OCI-M1 (cell line): ENCODE measurements around the gene KRTAP10-1.

Experiments
- DNase-seq: peaks from one replicate; lab custom pipeline; 2025; lab: John Stamatoyannopoulos, UW

KRTAP10-1 gene

DNA sequence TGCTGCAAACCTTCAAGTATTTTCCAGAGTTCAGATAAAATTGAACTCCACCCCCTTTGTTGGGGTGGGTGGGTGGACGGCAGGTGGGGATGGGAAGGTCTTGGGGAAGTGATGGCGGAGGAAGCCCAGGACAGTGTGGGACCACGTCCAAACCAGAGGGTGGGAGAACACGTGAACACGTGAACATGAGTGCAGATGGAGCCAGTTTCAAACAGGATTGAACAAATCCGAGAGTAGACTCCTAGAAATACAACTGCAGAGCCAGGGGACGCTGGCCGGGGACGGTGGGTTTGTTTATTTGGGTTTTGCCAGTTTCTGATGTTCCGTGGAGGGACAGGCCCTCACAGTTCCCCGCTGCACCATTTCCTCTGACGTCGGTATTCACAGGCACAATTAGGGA lies 8.4 kb upstream of the KRTAP10-1 start:
- no peak for DNase-seq

DNA sequence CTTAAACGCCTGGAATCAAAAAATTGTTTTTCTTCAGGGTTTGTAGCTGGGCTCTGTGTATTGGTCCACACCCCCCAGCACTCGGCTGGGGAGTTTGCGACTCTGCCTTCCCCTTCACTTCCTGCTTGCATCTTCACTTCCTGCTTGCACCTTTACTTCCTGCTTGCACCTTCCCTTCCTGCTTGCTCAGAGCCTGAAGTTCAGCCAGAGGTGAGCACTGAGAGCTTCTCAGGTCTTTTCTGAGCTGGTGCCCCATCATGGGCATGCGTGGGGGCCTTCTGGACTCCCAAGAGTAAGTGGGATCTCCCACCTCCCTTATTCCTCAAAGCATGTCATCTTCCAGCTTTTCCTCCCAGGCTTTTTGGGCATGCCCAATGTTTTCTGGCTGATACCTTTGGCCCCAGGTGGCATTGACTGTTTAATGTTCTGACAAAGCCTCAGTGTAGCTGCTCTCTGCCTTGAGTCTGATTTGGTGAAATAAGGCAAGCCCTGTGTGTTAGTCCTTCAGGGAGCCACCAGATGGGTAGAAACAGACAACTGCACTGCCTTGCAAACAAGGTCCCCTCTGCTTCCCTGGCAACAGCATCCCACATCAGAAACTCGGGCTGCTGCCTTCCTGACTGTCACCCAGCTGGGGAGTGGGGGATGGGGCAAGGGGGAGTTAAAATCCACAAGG lies 7.8 kb upstream of the KRTAP10-1 start:
- DNase-seq: no peak

DNA sequence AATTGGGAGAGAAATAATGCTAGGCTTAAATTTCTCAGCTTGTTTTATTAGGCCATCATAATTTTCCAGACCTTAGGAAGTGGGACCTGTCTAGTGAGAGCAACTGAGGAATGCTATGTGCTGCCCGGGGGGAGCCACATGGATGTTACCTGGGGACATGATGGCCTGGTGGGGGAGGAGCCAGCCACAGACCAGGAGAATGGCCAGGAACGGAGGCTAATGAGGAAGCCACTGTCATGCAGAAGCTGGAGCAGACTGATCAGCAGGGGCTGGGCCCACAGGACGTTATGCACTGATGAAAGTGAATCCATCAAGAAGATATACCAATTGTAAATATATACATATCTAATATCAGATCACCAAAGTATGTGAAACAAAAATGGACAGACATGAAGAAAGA lies 4.6 kb upstream of the KRTAP10-1 start:
- DNase-seq: no peak

DNA sequence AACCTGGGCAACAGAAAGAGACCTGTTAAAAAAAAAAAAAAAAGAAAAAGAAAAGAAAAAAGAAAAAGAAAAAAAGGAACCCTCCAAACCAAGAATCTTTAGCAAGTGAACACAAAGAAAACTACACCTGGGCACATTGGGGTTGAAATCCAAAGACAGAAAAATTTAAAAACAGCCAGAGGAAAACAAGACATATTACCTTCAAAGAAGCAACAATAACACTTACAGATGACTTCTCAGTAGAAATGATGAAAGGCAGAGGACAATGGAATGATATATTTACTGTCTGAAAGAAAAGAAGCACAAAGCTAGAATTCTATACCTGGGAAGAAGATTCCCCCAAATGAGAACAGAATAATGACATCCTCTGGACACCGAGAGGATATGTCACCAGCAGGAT lies 2.7 kb upstream of the KRTAP10-1 start:
- DNase-seq: no peak

DNA sequence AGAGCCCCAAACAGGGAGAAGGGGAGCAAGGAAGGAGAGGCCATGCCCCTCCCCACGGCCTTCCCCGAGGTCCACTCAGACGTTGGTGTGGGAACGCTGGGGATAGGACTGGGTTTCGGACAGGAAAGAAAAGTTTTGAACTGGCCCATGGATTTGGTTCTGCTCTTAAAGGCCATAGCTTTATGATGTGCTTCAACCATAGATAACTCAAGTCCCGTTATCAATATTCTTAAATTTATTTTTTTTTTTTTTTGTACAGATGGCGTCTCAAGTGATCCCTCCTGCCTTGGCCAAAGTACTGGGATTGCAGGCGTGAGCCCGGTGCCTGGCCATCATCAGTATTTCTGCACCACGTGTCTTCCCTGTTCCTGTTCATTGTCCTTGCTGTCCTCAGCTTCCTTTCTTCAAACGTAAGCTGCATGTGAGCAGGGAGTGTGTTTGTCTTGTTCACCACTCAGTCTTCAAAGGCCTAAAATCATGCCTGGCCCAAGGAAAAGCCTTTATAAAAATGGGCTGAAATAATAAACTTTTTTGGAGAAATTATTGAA lies 820 bp upstream of the KRTAP10-1 start:
- no peak for DNase-seq

DNA sequence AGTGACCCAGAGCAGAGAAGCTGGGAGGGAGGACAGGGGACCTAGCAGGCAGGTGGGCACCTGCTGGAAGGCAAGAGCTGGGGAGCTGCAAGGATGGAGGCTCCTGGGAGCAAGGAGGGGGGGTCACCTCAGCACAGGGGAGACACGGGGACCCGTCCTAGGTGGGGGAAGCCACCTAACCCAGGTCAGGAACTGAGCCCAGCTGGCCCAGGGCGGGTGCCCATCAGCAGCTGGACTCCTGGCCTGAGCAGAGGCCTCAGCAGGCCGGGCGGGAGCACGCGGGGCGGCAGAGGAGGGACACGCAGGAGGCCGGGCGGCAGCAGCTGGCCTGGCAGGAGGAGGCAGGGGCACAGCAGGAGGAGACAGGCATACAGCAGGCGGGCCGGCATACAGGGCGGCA lies 949 bp downstream of the KRTAP10-1 start:
- no peak for DNase-seq

DNA sequence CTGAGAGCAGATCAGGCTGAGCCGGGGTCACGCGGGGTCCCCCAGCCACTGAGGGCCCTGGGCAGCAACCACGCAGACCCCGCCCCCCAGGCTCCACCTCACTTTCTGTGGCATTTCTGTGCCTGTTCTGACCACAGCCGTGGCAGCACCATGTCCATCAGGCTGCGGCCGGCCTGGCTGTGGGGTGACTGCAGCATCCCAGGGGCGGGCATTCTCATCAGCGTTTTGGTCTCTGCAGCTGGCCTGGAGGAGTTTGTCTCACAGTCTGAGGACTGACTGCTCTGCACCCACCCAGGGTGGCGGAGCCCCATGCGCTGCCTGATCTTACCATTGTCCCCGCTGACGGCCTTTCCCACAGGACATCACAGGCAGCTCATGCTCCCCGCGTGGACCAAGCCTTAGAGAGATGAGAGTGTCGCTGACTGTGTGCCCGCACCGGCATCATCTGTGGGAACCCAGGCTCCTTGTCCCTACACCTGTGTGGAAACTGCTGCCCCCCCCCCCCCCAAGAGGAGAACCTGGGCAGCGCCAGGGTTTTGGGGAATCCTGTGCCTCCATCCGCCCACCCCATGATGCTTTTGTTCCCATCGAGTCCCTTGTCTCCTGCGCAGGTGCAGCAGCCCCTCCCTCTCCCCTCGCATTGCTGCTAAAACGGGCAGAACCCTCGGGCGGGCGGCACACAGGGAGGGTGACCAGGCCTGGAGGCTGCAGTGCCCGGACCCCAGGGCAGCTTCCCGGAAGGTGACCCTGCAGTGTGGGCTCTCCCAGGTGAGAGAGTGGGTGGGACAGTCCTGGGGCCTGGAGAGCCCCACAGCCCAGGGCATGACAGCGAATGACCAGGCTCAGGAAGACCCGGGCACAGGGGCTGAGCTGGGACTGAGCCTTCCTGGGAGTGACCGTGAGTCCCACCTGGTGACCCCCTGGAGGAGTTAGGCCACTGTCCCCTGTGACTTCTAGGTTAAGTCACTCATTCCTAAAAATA lies 1.8 kb downstream of the KRTAP10-1 start:
- DNase-seq: no peak

DNA sequence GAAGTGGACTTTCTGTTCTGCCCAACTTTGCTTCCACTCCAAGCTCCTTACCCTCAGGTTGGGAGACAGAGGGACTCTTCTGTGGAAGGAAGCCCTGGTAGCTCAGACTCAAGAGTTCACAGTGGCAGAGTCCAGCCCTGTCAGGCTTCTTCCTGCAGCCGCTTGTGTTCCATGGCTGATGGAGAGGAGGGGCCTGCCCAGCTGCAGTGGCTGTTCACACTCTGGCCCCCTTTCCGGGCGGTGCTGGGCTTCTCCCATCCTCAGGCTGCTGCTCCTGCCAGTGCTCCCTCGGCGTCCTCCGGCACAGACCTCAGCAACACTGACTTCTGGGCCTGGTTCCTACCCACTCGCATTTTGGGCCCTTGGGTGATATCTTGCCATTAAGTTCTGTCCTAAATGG lies 4.0 kb downstream of the KRTAP10-1 start:
- DNase-seq: no peak

DNA sequence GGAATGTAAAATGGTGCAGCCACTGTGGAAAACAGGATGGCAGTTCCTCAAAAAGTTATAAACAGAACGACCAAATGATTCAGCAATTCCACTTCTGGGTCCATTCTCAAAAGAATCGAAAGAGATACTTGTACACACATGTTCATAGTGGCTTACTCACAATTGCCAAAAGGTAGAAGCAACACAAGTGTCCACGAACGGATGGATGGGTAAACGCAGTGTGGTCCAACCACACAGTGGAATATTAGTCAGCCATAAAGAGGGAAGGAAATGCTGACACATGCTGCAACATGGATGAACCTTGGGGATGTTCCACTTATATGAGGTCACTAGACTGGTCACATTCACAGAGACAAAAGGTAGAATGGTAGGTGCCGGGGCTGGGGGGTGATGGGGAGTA lies 5.3 kb downstream of the KRTAP10-1 start:
- no peak for DNase-seq

DNA sequence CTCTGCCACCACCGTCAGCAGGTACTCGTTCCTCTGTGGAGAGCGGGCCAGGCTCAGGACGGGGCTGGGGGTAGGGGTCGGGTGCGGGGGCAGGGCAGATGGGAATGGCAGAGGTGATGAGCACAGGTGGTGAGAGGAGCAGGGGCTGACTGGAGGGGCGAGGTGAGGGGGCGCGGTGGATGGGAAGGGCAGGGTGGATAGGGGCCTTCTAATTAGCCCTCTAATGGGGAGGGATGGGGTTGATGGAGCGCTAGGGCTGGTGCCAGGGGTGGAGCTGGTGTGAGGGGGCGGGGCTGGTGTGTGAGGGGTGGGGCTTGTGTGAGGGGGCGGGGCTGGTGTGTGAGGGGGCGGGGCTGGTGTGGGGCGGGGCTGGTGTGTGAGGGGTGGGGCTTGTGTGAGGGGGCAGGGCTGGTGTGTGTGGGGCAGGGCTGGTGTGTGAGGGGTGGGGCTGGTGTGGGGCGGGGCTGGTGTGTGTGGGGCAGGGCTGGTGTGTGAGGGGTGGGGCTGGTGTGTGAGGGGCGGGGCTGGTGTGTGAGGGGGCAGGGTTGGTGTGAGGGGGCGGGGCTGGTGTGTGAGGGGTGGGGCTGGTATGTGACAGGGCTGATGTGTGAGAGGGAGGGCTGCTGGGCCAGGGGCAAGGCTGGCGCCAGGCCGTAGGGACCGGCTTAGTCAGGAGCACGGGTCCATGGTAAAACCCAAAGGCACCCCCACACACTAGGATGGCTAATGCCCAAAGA lies 5.9 kb downstream of the KRTAP10-1 start:
- no peak for DNase-seq

DNA sequence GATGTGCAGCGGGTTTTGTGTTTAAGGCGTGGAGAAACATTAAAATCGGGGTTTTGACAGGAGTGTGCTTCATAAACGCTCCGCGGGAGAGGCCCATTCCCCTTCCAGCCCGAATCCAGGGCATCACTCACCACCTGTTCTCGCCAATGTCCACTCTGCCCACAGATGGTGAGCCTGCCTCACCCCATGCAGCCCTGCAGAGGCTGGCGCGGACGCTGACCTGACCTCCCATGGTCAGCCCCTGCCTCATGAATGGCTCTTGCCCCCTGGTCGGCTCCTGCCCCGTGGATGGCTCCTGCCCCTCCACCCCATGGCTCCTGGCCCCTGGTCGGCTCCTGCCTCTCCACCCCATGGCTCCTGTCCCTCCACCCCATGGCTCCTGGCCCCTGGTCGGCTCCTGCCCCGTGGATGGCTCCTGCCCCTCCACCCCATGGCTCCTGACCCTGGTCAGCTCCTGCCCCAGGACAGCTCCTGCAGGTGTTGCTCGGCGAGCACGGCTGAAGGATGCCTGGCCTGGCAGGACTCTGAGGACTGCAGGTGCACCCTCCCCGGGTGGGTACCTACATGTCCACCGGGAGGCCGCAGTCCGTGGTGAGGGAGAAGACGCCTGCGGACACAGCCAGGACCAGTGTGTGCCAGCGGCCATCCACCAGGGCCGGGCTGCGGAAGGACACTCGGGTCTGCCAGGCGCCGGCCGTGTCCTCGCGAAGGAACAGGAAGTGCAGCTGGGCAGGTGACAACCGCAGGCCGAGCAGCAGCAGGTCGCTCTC lies 6.7 kb downstream of the KRTAP10-1 start:
- no peak for DNase-seq

DNA sequence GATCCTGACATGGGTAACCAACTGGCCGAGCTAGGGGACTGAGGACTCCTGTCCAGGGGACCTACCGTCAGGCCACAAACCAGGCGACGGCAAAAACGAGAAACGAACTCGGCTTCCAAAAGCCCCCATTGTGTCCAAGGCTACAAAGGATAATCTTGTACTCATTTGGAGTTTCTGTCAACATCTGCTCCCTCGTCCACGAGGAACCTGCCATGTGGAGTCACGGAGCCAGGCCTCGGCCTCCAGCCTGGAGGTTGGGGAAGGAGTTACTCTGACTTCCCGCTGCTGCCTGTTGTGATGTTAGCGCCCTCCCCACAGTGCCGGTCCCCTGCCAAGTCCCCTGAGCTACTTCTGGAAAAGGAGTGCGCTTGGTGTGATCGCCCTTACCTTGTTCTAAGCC lies 7.3 kb downstream of the KRTAP10-1 start:
- no peak for DNase-seq

DNA sequence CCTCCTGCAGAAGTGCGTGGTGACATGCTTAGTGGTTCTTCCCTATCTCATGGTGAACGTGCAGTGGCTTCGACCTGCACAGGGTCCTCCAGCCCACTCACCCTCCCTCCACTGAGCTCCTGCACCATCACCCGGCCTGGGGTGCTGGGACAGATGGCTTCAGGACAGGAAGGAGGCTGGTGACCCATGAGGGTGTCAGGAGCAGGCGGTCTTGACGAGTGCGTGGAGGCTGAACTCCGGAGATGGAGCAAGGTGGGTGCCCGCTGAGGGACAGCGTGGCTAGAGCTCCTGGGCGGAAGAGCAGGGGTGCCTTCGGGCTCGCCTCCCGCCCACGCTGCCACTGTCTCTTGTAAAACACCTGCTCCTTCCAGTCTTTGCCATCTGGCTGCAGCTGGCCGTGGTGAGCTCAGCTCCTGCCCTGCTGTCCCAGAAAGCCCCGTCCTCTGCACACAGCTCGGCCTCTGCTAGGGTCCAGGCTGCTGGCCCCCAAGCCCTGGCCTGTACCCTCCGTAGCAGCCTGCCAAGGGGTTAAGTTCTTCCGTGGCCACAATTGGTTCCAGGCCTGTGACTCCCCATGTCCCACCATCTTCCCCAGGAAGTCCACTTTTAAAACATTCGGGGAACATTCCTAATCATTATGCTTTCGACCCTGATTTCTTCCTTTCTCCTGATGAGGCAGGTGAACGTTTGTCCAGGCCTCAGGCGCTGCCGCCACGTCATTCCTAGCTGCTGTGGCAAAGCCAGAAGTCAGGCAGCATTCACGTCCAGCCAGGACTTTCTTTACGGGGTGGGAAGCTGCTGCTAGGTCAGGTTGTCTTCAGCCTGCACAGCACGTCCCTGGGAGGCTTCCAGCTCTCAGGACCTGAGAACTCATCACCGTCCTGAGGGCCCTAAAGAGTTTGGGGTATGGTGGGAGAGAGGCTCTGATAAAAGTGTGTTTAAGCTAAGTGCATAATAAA lies 8.1 kb downstream of the KRTAP10-1 start:
- DNase-seq: no peak

DNA sequence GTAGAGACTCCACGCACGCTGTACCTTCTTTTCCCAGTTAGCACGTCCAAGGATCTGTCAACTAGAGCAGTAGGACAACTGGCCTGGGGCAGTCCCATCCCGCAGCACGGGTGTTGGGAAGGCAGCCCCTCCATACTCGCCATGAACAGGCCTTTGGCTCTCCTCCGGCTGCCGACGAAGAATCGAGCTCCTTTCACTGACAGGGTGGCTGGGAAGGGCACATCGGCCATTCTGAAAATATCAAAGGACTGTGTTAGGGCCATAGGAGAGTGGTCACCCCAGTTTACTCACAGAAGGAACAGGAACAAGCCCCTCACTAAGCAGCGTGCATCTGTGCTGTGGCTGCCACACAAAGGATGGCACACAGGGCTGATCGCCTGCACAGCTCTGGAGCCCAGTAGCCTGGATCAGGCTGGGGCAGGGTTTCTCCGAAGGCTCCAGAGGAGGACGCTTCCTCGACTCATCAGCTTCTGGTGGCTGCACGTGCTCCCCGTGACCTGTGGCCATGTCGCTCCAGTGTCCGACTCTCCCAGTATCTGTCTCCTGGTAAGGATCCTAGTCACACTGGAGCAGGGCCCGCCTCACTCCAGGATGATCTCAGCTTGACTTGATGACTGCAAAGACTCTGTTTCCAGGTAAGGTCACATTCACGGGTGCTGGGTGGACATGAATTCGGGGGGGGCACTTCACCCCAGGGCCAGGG lies 8.9 kb downstream of the KRTAP10-1 start:
- no peak for DNase-seq

DNA sequence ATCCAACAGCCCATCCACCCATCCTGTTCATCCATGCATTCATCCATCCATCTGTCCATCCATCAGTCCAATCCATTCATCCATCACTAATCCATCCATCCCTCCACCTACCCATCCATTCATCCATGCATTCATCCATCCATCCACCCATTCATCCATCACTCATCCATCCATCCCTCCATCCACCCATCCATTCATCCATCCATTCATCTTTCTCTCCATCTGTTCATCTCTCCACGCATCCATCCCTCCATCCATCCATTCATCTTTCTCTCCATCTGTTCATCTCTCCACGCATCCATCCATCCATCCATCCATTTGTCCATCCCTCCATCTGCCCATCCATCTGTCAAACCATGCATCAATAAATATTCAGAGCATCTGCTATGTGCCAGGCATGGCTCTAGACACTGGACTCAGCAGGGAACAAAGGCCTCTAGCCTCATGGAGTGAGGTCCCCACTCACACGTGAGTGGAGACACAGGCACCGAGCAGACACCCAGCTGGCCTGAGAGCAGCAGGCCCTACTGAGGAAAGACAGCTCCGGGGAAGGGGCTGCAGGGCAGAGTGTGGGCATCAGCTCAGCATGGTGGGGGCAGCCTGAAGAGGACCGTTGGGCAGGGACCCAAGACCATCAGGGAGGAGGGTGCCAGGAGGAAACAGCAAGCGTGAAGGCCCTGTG lies 9.6 kb downstream of the KRTAP10-1 start:
- no peak for DNase-seq

DNA sequence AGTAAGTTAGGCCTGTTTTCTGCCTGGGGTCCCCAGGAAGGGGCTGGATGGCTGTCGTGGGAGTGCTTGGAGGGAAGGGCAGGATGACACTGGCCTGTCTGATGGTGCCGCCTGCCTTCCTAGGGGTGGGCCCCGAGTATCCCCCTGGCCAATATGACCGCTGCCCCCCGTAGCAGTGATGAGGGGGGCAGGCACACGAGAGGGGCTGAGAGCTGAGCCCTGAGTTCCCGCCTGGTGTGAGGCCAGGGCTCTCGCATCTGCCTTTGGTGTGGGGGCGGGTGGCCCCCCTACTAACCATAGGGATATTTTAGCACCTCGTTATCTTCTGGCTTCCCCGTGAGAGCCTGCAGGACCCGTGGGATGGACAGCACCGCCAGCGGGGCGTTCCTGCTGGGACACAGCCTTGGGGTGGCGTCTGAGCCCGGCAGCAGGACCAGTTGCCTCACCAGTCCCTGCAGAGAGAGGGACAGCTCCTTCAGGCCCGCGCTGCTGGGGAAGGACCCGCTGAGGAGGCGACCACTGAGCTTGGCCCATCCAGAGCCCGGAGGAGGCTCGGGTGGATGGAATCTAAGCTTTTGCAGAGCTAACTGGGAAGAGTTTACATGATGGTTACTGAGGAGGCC lies 10.4 kb downstream of the KRTAP10-1 start:
- DNase-seq: no peak

DNA sequence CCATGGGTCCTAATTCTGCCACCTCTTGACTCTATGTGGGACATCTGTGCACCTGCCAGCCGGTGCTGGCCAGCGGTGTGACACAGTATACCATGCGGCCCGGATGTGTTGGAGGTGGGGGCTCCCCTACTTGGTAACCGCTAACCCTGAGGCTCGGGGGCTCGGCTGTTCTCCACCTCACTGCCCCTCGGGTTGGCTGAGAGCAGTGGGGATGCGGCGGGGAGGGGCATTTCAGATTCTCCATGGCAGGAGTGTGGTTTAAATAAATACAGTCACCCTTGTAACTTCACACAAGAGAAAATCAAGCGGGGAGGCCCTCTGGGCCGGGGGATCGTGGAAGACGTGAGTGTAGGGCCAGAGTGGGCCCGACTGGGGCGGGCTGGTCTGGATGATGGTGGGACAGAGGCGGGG lies 11.0 kb downstream of the KRTAP10-1 start:
- no peak for DNase-seq

DNA sequence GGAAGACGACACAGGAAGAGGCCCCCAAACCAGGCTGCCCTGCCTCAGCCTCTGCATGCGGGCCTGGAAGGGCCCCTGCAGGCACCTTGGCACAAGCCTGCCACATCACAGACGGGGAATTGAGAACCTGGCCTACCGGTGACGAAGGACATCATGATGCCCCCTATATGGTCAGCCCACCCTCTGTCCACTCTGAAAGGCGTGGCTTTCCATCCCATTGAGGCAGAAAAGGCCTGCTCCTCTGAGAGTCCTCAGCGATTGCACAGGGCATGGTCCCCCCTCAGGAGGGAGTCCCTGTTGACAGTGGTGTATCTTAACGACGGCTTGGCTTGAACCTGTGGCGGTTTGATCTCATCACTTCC lies 11.4 kb downstream of the KRTAP10-1 start:
- no peak for DNase-seq
